Activated gamma-delta T cell (primary cell): Measurements from ENCODE around the gene CACNA1G.

Experiments
- DNase-seq: peaks from one replicate; lab custom pipeline; 2025; lab: John Stamatoyannopoulos, UW

The CACNA1G gene

GRCh38 chr17:50672831-50673551 lies 112.5 kb downstream of the CACNA1G start:
- no peak for DNase-seq

- no peak for DNase-seq
Observed at GRCh38 chr17:50675190-50675589, 114.7 kb downstream of the CACNA1G start.

- DNase-seq: no peak
Observed at GRCh38 chr17:50675627-50676026, 115.1 kb downstream of the CACNA1G start.

GRCh38 chr17:50676065-50676975 lies 115.8 kb downstream of the CACNA1G start:
- no peak for DNase-seq
